T1000 (cell line): ENCODE results near the gene CFL1.
A peak's percentile ranks its signal among the peaks of the same experiment; 100 is the strongest.

Source experiments
- DNase-seq: peaks from one replicate; lab custom pipeline; 2025; ENCODE audit warnings: mixed read lengths; lab: John Stamatoyannopoulos, UW

CFL1 gene

DNA sequence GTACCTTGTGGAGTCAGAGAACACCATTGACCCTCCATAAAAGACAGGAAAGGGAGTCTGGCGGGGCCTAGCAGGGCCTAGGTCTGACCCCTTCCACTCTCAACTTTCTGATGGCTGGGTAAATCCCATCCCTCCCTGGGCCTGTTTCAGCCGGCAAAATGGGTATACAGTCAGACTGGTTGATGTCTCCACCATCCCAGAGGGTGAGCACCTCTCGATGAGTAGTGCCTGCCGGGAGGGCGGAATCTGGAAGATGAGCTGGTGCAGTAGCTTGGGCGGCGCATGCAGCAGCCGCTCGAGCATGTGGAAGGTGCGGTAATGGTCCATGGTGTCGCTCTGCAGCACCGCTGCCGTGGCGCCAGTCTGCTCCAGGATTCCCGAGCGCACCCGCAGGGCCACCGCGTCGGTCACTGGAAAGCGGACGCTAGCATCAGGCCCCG is 29.8 kb upstream of the CFL1 start:
- DNase-seq = no peak

DNA sequence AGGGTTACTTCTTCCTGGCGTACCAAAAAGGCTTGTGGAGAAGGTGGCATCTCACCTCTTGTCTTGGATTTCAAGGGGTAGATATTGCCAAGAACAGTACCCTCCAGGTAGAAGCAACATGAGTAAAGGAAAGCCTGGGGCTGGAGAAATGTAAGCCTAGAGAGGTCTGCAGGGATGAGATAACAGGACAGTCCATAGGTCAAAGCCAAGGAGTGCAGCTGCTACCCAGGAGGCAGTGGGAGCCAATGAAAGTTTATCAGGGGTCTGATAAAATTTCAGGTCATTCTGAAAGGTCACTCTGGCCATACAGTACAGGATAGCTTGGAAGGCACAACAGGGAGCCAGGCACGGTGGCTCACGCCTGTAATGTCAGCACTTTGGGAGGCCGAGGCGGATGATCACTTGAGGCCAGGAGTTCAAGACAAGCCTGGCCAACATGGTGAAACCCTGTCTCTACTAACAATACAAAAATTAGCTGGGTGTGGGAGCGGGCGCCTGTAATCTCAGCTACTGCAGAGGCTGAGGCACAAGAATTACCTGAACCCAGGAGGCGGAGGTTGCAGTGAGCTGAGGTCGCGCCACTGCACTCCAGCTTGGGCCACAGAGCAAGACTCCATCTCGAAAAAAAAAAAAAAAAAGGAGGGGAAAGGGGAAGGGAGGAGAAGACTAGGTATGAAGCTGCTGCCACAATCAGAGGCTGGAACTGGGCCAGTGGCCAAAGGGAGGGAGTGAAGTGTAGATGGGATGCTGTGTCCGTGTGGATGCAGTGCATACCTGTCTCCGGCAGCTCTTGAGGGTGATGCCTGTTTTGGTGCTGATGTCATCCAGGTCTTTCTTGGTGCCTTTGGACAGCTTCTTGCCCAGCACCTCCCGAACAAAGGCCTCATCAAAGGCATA is 29.1 kb upstream of the CFL1 start:
- DNase-seq = no peak

DNA sequence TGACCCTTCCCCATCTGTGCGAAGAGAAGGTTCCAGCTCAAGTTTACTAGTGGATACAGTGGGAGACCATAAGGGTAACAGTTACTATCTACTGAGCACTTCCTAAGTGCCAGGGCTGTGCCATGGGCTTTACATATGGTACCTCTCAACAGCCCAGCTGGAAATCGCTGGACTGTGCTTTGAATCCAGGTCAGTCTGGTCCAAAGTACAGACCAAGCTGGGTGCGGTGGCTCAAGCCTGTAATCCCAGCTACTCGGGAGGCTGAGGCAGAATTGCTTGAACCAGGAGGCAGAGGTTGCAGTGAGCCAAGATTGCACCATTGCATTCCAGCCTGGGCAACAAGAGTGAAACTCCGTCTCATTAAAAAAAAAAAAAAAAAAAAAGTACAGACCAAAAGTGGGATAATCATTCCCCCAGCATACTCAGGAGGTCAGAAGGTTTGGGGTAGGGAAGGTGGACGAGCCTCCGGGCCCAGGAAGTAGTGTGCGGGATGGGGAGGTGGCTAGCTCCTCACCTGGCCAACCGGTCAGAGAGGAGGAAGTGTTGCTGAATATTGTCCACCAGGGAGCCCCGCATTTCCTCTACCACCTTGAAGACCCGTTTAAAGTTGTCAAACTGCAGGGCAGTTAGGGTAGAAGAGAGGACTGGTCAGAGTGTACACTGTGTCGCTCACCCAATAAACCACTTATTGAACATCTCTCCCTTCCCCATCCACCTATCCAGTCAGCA is 28.0 kb upstream of the CFL1 start:
- no peak for DNase-seq

DNA sequence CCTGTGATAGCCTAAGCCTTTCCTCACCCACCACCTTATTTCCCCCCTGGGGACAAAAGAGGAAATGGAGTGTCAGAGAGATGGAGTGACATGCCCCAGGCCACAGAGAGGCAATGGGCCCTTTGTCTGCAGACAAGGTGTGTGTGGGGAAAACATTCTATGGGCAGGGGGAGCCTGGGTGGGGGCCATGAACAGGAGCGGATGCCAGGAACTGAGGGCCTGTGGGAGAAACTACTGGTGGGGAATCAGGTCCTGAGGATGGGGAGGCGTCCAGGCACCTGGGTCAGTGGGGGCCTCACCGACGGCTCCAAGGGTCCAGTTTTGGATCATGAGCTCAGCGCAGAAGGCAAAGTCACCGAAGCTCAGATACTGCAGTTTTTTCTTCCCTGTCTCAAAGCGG is 27.3 kb upstream of the CFL1 start:
- no peak for DNase-seq

DNA sequence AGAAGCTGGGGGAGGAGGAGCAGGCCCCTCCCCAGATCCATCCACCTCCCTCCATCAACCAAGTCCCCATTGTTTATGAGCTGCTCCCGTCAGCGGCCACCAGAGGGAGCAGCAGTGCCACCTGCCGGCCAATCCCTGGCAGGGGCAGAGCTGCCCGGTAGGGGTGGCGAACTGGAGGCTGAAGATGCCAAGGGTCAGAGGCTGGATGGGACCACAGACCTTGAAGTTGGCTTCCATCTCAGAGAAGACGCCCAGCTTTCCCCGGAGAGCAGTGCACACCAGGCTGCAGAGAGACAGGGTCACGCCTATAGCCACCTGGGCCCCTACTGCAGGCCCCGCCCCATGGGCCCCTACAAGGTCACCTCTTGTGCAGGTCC is 26.7 kb upstream of the CFL1 start:
- peak; percentile 72 for DNase-seq

DNA sequence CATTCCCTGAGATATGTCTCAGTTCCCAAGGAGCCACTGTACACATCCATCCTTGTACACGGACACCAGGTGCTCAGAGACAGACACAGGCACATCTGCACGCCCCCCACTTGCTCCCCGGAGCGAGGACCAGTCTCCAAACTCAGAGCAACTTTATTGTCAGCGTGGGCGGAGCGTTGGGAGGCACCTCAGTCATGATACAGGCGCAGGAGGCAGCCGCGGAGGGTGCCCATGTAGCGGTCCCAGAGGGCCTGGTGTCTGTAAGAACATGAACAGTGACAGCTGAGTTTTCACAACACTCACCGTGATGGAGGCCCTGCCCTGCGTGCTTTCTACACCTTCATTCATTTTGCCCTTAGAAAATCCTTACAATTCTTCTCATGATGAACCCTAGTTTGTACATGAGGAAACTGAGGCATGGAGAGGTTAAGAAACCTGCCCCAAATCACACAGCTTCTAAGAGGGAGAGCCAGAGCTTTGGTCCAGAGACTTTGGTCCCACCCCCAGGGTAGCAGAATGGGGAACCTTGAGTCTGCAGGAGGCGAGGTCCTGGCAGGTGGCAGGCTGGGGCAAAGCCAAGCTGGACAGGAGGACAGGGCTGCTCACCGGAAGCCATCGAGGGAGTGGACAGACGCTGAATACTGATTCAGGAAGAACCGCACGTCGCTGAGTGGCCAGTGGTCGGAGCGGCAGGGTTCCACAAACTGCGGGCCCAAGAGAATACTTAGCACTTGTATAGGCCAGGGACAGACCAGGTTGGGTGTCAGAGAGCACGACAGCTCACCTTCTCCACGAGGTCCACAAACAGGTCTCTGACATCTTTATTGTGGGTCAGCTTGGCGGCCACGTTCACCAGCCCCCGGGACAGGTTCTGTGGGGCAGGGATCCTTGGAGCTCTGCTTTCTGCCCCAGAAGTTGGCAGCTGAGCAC is 26.1 kb upstream of the CFL1 start:
- no peak for DNase-seq

DNA sequence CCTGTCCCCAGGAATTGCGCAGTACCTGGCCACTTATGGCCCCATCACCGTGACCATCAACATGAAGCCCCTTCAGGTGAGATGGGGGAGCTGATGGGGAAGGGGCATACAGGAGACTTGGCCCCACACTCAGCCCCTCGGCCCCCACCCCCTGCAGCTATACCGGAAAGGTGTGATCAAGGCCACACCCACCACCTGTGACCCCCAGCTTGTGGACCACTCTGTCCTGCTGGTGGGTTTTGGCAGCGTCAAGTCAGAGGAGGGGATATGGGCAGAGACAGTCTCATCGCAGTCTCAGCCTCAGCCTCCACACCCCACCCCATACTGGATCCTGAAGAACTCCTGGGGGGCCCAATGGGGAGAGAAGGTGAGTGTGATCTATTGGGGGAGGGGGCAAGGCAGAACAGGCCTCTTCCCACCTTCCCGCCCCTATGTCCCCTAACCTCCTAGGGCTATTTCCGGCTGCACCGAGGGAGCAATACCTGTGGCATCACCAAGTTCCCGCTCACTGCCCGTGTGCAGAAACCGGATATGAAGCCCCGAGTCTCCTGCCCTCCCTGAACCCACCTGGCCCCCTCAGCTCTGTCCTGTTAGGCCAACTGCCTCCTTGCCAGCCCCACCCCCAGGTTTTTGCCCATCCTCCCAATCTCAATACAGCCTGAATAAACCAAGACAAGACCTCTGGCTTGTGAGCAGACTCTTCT is 25.2 kb upstream of the CFL1 start:
- DNase-seq = no peak

DNA sequence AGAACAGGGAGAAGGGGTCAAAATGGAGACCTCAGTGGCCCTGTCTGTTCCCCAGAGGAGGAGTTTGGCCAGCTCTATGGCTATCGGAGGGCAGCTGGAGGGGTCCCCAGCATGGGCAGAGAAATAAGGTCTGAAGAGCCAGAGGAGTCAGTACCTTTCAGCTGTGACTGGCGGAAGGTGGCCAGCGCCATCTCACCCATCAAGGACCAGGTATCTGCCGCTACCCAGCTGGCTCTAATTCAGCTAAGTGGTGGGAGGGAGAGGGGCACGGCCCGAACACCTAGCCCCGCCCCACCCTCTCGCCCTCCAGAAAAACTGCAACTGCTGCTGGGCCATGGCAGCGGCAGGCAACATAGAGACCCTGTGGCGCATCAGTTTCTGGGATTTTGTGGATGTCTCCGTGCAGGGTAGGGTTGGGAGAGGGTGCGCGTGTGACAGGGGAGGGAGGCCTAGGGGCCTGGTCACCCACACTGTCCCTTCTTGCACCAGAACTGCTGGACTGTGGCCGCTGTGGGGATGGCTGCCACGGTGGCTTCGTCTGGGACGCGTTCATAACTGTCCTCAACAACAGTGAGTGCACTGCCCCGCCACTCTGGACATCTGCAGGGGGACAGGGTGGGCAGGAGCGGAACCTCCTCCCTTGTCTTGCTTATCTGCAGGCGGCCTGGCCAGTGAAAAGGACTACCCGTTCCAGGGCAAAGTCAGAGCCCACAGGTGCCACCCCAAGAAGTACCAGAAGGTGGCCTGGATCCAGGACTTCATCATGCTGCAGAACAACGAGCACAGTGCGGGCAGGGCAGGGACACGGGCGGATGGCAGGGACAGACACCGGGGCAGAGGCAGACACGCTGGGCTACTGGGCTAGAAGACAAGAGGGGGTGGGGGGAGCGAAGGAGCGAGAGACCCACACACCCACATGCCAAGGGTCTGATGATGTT is 24.4 kb upstream of the CFL1 start:
- no peak for DNase-seq

DNA sequence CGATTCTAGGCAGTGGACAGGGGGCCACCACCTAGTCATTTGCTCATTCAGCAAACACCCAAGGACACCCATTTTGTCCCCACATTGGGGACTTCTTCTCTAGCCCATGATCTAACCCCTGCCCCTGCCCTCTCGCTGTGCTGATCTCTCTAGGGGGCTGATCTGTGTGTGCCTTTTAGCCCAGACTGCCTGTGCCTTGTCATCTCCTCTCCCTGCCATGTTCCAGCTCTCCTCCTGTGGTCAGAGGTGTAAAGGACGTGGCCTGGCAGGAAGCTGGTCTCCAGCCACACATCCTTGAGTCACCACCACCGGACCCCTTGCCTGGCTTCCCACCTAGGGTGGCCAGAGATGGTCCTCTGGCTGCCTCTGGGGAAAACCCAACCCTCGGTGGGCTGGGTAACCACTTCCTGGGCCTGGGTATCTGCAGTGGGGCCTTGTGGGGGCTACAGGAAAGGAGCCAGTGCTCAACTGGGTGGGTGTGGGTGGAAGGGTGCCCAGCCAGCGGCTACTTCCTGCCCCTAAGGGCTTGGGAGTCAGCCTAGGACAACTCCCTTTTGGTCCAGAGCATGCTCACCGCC is 23.0 kb upstream of the CFL1 start:
- DNase-seq = no peak

DNA sequence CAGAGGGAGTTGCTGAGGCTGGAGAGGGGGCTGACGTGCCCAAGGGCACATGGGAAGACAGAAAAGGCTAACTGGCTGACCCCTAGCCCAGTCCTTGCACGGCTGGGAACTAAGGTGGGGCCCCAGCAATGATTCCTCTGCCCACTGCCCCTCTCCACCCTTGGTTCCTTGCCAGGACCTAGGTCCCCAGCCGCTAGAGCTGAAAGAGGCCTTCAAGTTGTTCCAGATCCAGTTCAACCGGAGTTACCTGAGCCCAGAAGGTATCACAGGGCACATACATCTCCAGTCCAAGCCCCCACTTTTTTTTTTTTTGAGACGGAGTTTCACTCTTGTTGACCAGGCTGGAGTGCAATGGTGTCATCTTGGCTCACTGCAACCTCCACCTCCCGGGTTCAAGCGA is 22.0 kb upstream of the CFL1 start:
- DNase-seq = no peak

DNA sequence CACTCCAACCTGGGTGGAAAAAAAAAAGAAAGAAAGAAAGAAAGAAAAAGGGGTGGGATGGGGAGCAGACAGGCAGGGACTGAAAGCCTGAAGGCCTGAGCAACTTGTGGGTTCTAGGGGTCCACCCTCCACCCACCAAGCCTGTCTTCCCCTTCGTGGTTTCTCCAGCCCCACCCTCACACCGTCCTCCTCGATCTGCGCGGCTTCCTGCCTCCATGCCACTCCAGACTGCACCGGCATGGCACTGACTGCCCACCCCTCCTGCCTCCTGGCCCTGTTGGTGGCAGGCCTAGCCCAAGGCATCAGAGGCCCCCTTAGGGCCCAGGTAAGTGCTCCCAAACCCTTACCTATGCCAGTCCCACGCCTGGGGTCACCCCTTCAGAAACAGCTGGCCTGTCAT is 21.6 kb upstream of the CFL1 start, which contains the start of gene CTSW:
TSS of gene CTSW (plus strand) at position 221 of the 400 bp plus-strand sequence. CDS start at position 239, 18 bp downstream.
- DNase-seq = no peak

DNA sequence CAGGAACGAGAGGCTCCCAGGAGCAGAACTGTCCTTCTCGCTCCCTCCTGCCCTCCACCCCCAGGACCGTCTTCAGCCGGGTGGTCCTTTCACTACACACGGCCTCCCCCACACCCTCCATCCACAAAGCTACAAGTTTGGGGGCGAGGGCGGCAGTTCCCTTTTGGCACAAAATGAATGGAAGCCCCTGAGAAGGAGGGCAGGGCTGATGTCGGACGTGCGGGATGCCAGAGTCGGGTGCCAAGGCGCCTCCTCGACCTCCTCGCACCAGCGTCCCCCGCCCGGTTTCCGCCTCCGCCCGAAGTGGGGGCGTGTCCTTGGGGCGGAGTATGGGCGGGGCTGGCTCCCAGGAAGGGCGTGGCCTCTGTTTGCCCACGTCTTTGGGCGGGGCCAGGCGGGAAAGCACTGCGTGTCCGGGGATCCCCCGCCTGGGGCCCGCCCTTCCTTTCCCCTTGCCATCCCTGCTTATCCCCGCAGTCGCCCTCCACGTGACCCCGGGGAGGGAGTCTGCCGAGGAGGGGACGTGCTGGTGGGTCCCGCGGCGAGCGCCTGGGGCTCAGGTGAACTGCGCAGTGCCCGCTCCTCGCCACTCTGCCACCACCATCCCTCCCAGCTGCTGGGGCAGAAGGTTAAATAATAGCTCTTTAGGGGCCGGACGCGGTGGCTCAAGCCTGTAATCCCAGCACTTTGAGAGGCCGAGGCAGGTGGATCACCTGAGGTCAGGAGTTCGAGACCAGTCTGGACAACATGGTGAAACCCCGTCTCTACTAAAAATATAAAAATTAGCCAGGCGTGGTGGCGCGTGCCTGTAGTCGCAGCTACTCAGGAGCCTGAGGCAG is 15.6 kb upstream of the CFL1 start:
- DNase-seq = peak; percentile 96

DNA sequence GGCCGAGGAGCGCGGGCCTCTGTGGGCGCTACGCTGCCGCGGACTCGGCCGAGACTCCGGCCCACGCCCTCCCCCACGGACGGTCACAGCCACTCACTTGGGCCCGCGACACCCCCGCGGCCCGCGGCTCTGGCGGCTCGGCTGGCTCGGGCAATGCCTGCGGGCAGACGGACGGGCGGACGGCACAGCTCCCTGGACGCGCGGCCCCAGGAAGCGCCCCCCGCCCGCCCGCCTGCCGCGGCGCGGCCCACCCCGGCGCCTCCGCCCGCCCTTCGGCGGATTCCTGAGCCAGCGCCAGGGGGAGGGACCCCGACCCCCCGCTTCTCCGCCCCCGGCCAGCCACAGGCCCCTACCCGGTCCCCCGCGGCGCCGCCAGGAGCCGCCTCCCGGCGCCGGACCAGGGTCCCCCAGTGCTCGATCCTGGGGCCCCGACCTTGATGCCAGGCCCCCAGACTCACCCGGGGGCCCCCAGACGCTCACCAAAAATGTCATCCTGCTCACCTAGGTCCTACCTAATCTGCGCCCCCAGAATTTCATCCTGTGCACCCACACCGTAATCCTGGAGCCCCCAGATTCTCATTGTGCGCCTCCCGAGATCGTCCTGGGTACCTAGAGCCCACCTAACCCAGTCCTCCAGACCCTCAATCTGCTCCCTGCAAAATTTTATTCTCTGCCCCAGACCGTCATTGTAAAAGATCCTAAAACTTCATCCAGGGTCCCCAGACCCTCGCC is 14.8 kb upstream of the CFL1 start, which contains the start of gene EFEMP2:
TSS of gene EFEMP2 (minus strand) at position 215 of the 732 bp plus-strand sequence. CDS start 446 bp downstream, outside the sequence.
- peak; percentile 58 for DNase-seq

DNA sequence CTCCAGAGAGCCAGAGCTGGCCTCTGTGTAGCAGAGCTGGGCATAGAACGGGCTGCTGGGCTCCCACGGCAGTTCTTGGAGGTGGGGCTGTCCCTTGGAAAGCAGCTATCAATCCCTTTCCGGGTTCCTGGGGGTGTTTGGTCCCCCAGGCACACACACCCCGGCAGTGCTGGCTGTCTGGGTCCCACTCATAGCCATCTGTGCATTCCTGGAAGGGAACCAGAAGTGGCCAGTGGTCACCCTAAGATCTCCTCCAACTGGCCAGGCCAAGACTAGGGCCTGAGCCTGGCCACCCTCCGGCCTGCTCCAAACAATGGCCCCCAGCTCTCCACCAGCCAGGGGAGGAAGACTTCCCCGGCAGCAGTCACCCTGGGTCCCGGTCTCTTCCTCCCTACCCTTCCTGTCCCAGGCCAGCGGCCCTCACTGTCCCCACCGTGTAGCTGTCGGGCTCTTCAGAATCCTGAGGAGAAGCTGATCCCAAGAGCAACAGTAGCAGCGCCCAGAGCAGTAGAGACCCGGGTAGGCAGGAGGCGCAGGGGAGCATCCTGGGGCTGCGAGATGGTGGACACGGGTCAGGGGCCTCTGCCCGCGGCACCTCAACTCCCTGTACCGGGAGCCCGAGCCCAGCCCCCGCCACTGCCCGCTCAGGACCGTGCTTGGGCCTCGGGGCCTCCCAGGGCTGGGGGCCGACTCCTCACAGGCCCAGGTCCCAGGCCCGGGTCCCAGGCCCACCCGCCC is 14.0 kb upstream of the CFL1 start:
- DNase-seq = peak; percentile 59

DNA sequence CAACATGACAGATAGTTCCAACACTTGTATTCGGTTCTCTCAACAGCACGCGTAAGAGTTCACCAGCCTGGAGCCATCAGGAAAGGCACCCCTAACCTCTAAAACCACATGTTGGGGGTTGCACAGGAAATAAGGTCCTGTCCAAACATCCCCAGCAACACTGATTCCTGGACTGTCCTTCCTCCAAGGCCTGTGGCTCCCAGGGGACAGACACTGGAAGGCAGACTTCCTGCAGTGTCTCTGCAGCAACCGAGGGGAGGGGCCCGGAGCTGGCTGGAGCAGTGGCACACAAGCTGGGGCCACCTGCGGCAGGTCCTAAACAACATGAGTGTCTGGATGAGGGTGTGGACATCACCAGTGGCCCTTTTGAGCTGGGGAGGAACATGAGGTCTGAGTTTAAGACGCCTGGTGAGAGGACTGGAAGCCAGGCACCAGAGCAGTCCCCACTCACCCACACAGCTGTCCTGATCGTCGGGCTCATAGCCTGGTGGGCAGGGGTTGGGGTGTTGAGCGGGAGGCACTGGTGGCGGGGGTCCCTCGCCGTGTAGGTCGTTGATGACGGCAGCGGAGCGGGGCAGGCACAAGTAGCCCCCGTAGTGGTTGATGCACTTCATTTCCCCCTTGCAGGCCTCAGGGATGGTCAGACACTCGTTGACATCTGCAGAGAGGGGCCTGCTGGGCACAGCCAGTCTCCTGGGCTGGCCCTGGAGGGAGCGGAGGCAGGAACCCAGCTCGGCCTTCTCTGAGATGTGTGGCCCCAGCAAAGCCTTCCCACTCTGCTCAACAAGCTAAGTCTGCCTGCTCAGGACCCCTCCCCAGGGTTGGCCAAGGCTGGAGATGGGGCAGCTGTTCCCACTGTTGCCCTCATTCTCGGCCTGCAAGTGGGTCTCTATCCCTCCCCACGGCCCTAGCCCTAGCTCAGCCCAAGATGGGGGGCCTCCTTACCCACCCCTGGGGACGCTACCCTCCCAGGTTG is 13.0 kb upstream of the CFL1 start:
- peak; percentile 29 for DNase-seq

DNA sequence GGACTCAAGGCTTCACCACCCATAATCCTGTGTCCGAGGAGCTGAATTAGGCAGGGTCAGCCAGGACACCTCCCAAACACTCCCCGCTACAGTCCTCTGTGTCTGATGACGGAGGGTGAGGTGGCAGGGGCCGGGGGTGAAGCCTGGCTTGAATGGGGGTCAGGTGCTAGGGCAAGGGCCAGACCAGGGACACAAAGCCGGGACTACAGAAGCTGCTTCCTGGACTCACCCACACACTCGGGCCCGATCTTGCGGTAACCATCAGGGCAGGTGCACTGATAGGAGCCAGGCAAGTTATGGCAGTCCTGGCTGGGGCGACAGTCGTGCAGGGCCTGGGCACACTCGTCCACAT is 12.3 kb upstream of the CFL1 start:
- DNase-seq = no peak
